ENCODE measurements around the gene SIK2. TPM values are rescaled to one million over a fixed set of nuclear protein-coding genes. Genes with fewer than 3 reads are reported as not detected.

The SIK2 gene
- total RNA-seq, 1 experiment from 2014 or later = 9.0 TPM

GRCh38 chr11:111565114-111565720, 37.0 kb upstream of the SIK2 start:
- no peaks in the 10 kb centered on the region for H3K9me3 ChIP-seq (ENCODE audit: low read length)
- H3K9ac ChIP-seq (ENCODE audit: low read length) = no peak overlapping the region
- no peak overlapping the region for H3K4me3 ChIP-seq (ENCODE audit: low read length)
- H3K4me1 ChIP-seq (ENCODE audit: insufficient read depth, low read length) = peaks cover 32% of the 10 kb centered on the region
- ChIA-PET CTCF (no interaction called here), POLR2A (ENCODE audit: unreplicated experiment) (no interaction called here)
- peak; percentile 94 for DNase-seq
- no TSS peak for BruUV-seq (replicated peaks)
- intact Hi-C loops (cut with micrococcal nuclease) = loop anchor here (1.0 kb wide), 3 partner anchors 21 to 212 kb away; no protein-coding TSS in a partner anchor
- H3K27ac ChIP-seq (ENCODE audit: low read length) = no peak overlapping the region
- peaks cover 18% of the 10 kb centered on the region for H3F3A ChIP-seq (ENCODE audit: low read length, unreplicated experiment)
- H3K79me2 ChIP-seq (ENCODE audit: low read length) = no peaks in the 10 kb centered on the region
- H4K20me1 ChIP-seq (ENCODE audit: low read length) = no peaks in the 10 kb centered on the region
- no peak for ATAC-seq
- H3K4me2 ChIP-seq (ENCODE audit: low read length) = no peak overlapping the region
- no peaks in the 10 kb centered on the region for H3K36me3 ChIP-seq (ENCODE audit: low read depth, low read length)
- no peak for TF ChIP-seq EZH2 (IDR thresholded peaks at IDR 0.05; ENCODE audit: low read length, unreplicated experiment)
- no peak for TF ChIP-seq EZH2phosphoT487 (IDR thresholded peaks at IDR 0.05; ENCODE audit: borderline replicate concordance, low read length)
- peak; percentile 88 for TF ChIP-seq CTCF (conservative IDR thresholded peaks at IDR 0.05; ENCODE audit: low read depth, low read length)
- H2AFZ ChIP-seq (ENCODE audit: low read length) = no peak overlapping the region
- H3K9me2 ChIP-seq (replicated peaks; ENCODE audit: low read length) = no peaks in the 10 kb centered on the region
- no peaks in the 10 kb centered on the region for H3K27me3 ChIP-seq (ENCODE audit: low read length)

- Histone ChIP-seq H3K27ac (ENCODE audit: low read length) (no peak overlapping the region), H3K36me3 (ENCODE audit: low read depth, low read length) (no peaks in the 10 kb centered on the region), H3K4me3 (ENCODE audit: low read length) (no peak overlapping the region), H3K4me2 (ENCODE audit: low read length) (no peak overlapping the region), H3K9ac (ENCODE audit: low read length) (no peak overlapping the region), H3K9me3 (ENCODE audit: low read length) (no peaks in the 10 kb centered on the region), H3K79me2 (ENCODE audit: low read length) (no peaks in the 10 kb centered on the region), H3F3A (ENCODE audit: low read length, unreplicated experiment) (peaks cover 10% of the 10 kb centered on the region), H2AFZ (ENCODE audit: low read length) (no peak overlapping the region), H4K20me1 (ENCODE audit: low read length) (no peaks in the 10 kb centered on the region), H3K27me3 (ENCODE audit: low read length) (no peaks in the 10 kb centered on the region), H3K4me1 (ENCODE audit: insufficient read depth, low read length) (peaks cover 21% of the 10 kb centered on the region), H3K9me2 (replicated peaks; ENCODE audit: low read length) (no peaks in the 10 kb centered on the region)
- no peak for TF ChIP-seq CTCF (conservative IDR thresholded peaks at IDR 0.05; ENCODE audit: low read depth, low read length)
- no peak for TF ChIP-seq EZH2phosphoT487 (IDR thresholded peaks at IDR 0.05; ENCODE audit: borderline replicate concordance, low read length)
- no peak for TF ChIP-seq EZH2 (IDR thresholded peaks at IDR 0.05; ENCODE audit: low read length, unreplicated experiment)
- POLR2A ChIA-PET (ENCODE audit: unreplicated experiment) = no interaction called here
- CTCF ChIA-PET = no interaction called here
- no peak for ATAC-seq
- BruUV-seq (replicated peaks) = no TSS peak
- intact Hi-C loops (cut with micrococcal nuclease) = no loop called here
- DNase-seq = no peak
These were observed 35.9 kb upstream of the SIK2 start for GRCh38 chr11:111566324-111566723.

DNA sequence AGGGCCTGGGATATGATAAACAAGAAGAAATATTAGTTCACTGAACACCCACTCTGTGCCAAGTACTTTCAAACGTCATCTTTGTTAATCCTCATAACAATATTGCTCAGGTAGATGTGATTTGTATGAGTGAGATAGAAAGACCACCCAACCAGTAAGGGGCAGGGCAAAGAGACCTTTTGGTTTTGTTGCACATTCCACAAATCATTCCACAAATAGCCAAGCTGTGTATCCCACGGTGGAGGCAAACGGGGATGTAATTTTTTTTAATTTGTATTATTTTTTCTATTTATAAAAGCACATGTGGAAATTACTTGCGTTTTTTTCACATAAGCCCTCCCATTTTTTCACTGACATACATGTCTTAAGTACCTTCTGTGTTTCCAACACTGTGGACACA, 32.8 kb upstream of the SIK2 start:
- H4K20me1 ChIP-seq (ENCODE audit: low read length) = no peaks in the 10 kb centered on the region
- H3K9ac ChIP-seq (ENCODE audit: low read length) = no peak overlapping the region
- ChIA-PET POLR2A (ENCODE audit: unreplicated experiment) (no interaction called here), CTCF (no interaction called here)
- H3K79me2 ChIP-seq (ENCODE audit: low read length) = no peaks in the 10 kb centered on the region
- intact Hi-C loops (cut with micrococcal nuclease) = no loop called here
- H3K4me2 ChIP-seq (ENCODE audit: low read length) = no peak overlapping the region
- H3F3A ChIP-seq (ENCODE audit: low read length, unreplicated experiment) = no peaks in the 10 kb centered on the region
- no TSS peak for BruUV-seq (replicated peaks)
- no peaks in the 10 kb centered on the region for H3K36me3 ChIP-seq (ENCODE audit: low read depth, low read length)
- H3K9me3 ChIP-seq (ENCODE audit: low read length) = no peaks in the 10 kb centered on the region
- H3K27ac ChIP-seq (ENCODE audit: low read length) = no peak overlapping the region
- H3K4me3 ChIP-seq (ENCODE audit: low read length) = no peak overlapping the region
- H3K27me3 ChIP-seq (ENCODE audit: low read length) = no peaks in the 10 kb centered on the region
- ATAC-seq (no peak), DNase-seq (no peak)
- no peak for TF ChIP-seq EZH2 (IDR thresholded peaks at IDR 0.05; ENCODE audit: low read length, unreplicated experiment)
- no peak for TF ChIP-seq CTCF (conservative IDR thresholded peaks at IDR 0.05; ENCODE audit: low read depth, low read length)
- no peak for TF ChIP-seq EZH2phosphoT487 (IDR thresholded peaks at IDR 0.05; ENCODE audit: borderline replicate concordance, low read length)
- peaks cover 7% of the 10 kb centered on the region for H3K4me1 ChIP-seq (ENCODE audit: insufficient read depth, low read length)
- no peak overlapping the region for H2AFZ ChIP-seq (ENCODE audit: low read length)
- no peaks in the 10 kb centered on the region for H3K9me2 ChIP-seq (replicated peaks; ENCODE audit: low read length)

All from PC-3 (cell line).